GM19372 (cell line): ENCODE data around the gene PALB2.
A peak's percentile ranks its signal among the peaks of the same experiment; 100 is the strongest.

Experiments
- ATAC-seq: cut with Tn5 transposase; IDR thresholded peaks from one replicate; pipeline ENCODE4 v1.9.1; 2021; ENCODE audit warnings: mild to moderate bottlenecking, low read depth, moderate library complexity; ENCODE audit not compliant: unreplicated experiment

The PALB2 gene

DNA sequence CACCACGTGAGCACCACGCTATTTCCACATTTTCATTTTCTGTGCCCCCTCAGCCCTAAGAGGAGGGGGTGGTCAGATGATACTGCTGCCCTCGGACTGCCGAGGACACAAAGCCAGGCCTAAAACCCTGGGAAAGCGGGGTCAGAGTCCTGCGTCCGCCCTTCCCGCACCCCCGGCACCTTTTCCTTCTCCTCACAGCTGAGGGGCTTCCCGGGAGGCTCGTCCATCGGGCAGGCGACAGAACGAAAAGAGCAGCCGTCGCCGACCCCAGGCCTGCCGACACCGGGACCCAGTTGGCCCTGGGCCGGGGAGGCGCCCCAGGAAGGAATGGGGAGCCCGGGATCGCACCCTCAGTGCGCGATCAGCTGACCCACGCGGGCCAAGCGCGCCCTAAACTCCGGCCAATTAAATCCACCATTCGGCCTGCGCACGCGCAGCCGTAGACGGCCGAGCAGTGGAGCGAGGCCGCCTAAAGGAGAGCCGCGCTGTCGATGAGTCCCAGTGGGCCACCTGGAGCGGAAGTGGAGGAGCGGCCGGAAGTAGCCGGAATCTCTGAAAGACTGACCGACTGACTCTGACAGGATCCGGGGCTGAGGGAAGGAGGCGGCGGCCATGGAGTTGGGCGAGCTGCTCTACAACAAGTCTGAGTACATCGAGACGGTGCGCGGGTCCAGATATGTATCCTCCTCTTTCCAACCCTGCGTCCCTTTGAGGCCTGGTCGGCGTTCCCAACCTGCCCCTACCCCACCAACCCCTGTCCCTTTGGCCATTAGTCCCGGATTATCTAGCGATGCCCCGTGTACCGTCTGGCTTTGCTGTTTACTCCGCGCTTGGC lies at the start of gene PALB2, which contains the start of gene DCTN5:
PALB2 (minus strand) TSS at position 380 of the 835 bp plus-strand sequence; CDS start at position 227, 153 bp downstream.
DCTN5 (plus strand) TSS at position 536 of the 835 bp plus-strand sequence; CDS start at position 613, 77 bp downstream.
- peak; percentile 98 for ATAC-seq

DNA sequence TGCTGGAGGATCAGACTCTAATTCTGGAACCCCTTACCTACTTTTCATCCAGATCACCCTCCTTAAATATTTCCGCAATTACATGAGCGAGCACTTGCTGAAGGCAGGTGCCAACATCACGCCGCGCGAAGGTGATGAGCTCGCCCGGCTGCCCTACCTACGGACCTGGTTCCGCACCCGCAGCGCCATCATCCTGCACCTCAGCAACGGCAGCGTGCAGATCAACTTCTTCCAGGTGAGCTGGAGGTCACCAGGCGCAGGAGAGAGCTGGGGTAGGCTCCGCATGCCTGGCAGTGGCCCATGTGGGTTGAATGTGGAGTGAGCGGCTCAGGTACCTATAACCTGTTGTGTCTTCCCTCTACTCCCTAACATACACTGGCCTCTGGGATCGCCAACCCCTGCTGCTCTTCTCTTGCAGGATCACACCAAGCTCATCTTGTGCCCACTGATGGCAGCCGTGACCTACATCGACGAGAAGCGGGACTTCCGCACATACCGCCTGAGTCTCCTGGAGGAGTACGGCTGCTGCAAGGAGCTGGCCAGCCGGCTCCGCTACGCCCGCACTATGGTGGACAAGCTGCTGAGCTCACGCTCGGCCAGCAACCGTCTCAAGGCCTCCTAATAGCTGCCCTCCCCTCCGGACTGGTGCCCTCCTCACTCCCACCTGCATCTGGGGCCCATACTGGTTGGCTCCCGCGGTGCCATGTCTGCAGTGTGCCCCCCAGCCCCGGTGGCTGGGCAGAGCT lies 48.5 kb upstream of the PALB2 start:
- ATAC-seq = no peak

DNA sequence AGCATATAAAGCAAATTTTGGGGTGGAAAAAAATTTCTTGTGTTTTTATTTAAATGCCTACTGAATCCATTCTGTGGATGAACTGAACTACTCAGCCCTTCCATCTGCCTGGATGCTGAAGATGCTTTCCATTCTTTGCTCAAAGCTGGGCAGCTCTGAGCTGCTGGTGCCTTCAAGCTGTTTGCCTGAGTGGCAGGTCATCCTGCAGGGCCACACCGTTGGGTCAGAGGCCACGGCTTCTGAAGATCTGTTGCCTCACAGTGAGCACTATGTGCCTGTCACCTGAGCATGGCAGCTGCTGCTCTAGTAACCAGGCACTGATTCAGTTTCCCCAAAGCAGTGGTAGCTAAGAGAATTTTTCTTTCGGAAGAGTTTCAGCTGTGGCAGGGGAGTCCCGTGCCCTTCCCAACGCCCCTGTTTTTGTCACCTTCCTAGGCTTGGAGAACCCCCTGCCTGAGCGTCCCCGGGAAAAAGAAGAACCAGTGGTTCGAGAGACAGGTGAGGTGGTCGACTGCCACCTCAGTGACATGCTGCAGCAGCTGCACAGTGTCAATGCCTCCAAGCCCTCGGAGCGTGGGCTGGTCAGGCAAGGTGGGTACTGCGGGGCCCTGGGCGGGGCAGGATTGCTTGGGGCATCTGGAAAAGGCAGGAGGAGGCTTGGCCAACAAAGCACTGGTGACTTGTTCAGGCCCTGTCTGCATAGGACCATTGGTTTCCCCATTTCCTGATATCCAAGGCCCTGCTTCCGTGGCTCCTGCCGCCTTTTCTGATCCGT lies 46.1 kb upstream of the PALB2 start:
- no peak for ATAC-seq

DNA sequence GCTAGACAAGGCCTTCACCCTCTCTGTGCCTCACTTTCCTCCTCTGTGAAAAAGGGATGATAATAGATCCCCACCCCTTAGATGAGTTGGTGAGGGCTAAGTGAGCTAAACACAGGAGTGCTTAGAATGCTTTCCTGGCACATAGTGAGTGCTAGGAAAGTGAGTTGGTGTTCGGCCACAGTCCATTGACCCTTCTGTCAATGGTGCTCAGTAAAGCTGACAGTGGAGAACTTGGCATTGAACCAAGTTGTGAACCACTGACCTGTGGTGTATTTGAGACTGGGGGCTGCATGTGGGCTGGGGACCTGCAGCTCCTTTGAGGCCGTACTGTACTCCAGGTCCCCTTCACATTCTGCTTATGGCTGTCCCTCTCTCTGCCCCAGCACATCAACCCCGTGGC lies 42.4 kb upstream of the PALB2 start:
- no peak for ATAC-seq

DNA sequence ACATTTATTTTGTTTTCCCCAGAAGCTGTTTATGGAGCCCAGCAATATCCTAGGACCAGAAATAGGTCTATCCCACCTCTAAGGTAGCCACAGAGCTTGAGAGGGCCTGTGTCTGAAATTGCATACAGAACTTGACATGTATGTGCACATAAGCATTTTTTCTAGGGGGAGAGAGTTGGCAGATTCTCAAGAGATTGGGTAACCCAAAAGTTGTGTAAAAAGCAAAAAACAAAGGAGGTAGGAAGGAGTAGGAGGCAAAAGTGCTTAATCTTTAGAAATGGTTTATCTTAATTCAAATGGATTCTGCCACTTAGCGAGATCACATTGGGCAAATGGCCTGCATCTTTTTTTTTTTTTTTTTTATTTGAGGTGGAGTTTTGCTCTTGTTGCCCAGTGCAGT lies 41.1 kb upstream of the PALB2 start:
- no peak for ATAC-seq

DNA sequence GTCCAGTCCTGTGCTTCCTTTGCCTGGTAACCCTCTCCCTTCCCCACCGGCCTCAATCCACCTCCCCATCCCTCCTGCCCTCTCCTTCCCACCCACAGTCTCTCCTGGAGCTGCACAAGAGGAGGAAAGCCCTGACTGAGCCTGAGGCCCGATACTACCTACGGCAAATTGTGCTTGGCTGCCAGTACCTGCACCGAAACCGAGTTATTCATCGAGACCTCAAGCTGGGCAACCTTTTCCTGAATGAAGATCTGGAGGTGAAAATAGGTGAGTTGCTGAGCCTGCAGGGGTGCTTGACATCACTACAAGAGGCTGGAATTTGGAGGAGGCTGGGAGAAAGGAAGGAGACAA lies 38.9 kb upstream of the PALB2 start:
- ATAC-seq = no peak

DNA sequence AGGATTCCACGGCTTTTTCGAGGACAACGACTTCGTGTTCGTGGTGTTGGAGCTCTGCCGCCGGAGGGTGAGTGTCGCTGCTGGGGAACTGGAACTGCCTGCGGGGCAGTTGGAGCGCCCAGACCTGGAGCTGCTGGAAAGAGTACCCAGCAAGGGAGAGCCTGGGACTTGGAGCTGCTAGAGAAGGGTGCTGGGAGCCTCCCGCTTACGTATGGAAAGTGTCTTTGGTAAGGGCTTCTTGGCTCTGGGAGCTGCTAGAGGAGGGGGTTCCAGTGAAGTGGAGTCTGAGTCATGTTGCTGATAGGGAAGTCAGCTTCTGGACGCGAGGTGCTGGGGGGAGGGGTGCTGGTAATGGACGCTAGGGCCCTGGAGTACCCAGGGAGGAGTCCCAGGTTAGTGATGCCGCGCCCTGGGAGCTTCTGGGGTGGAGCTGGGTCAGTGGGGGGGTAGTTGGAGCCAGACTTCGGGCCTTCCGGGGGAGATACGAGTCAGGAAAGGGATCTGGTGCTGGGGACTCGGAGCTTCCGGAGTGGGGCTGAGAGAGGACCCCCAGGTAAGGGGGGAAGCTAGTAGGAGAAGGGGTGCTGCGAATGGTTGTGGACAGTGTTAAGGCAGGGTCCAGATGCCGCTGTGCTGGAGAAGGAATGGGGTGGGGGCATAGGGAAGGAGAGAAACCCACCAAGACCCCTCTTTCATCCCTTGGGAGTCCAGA lies 38.3 kb upstream of the PALB2 start:
- peak; percentile 12 for ATAC-seq

DNA sequence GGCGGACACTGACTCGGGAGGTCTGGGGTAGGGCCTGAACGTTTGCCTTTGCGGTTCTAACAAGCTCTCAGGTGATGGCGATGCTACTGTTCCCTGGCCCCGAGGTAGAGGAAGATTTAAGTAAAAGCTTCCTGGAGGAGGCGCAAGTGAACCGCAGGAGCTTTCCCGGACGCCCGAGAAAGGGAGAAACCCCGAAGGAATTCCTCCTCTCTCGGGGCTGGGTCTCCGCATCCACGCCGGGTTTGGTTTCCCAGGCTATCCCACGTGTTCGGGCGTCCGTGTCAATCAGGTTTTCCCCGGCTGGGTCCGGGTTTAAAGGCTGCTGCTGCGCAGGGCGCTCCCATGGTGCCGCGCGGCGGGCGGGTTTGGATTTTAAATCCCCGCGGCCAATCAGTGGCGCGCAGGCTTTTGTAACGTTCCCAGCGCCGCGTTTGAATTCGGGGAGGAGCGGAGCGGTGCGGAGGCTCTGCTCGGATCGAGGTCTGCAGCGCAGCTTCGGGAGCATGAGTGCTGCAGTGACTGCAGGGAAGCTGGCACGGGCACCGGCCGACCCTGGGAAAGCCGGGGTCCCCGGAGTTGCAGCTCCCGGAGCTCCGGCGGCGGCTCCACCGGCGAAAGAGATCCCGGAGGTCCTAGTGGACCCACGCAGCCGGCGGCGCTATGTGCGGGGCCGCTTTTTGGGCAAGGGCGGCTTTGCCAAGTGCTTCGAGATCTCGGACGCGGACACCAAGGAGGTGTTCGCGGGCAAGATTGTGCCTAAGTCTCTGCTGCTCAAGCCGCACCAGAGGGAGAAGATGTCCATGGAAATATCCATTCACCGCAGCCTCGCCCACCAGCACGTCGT lies 37.5 kb upstream of the PALB2 start, which contains the start of gene PLK1:
PLK1 (plus strand) TSS at position 460 of the 844 bp plus-strand sequence; CDS start at position 504, 44 bp downstream.
- peak; percentile 83 for ATAC-seq

DNA sequence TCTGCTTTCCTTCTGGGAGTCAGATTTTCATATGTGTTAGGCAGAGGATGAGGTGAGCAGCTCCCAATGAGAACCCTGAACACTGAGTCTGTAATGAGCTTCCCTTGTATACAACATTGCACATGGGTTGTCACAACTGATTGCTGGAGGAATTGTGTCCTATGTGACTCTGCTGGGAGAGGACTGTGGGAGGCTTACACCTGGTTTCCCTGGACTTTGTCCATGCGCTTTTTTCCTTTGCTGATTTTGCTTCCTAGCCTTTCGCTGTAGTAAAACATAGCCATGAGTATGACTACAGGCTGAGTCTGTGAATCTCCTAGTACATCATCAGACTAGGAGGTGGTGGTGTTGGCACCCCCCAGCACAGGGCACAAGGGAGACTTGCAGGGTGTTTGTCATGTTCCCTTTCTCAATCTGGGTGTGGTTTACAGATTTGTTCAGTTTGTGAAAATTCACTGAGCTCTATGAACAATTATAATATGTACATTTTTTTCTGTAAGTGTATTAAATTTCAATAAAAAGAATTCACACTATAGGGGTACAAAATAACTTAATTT lies 35.9 kb upstream of the PALB2 start:
- no peak for ATAC-seq

DNA sequence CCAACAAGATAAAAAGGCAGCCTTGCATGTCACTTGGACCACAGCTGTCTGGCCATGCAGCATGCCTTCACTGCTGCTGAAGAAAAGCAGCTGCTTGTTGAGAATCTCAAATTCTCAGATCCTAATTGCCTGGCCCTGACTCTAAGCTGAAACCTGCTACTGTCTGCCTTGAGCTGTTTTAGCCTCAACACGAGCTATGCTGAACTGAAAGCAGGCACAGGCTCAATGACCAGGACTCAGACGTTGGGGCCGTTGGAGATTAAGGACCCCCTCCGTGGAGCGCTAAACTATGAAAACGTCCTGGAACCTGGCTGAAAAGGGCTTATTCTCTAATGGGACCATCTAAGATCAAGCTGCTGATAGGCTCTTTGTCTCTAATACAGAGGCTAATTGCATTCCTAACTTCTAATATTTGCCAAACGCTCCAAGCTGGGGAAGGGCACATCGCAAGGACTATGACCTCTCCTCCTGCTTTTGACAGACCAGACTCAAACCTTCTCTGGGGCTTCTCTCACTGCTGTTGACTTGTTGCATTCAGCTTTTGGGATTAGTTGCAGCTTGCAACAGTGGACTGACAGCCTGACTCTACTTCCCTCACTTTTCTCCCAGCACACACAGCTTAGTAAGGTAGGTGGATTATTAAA lies 33.0 kb upstream of the PALB2 start:
- no peak for ATAC-seq

DNA sequence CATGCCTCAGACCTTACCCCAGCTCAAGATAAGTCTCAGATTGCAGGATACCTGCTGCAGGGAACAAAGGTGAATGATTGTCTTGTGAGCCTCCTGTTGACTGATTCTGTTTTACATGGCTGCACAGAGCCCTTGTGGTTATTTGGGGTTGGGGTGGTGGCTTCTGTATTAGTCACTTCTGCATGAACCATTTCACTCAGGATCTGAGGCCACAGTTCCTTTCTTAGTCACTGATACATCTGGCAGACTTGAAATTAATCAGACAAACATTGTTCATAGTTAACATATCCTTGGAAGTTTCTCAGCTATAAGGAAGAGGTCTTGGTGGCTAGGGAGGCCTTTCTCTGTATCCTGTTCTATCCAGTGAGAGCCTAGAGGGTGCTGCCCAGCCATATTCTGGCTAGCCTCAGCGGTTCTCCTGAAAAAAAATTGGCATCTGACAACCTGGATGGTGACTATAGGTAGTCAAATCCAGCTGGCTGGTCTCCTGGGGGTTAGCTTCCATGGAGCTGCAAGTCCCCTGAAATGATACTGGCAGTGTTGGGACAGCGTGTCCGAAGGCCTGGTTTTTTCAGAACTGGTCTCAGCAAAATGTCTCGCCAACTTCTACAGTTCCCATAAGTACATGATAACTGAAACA lies 29.1 kb upstream of the PALB2 start:
- ATAC-seq = peak; percentile 88

DNA sequence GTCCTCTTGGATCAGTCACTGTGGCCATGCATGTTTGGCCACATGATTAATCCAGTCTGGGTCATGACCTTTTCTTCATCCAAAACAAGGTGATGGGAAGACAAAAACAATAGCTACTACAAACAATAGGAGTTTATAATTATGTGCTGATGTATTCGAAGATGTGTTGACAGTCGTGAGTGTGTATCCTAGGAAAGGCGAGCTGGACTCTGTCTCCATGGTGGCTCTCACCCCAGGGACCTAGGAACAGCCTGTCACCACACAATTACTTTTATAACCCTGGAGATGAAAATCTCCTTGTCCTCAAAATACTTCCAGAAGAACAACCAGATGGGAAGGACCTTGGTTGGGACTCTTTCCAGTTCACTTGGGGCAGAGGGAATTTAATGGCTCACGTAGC lies 27.8 kb upstream of the PALB2 start:
- ATAC-seq = no peak

DNA sequence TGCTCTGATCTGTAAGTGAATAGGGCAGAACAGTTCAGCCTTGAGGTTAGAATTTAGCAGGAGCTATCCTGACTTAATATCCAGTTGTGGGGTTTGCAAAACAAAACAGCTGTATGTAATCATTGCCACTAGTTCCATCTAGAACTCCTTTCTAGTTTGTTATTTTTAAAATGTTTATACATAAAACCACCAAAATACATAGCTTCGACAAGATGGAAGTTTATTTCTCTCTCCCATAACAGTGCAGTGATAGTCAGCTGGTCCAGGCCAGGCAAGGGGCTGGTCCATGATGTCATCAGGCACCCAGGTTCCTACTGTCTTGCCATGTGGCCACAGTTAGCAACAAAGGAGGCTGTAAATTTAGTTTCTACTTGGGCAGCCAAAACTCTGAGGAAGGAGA lies 27.1 kb upstream of the PALB2 start:
- no peak for ATAC-seq

DNA sequence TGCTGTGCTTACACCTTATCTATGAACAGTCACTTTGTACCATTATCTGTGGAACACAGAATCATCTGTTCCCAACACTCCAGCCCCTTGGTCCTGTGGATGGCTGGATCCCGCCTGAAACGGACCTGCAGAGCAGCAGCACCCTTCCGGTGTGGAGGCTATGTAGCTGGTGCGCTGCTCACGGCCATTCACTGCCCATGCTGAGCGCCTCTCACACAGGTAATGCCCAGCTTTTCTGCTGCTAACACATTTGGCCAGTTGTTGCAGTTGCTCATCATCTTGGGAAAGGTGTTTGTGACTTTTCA lies 26.2 kb upstream of the PALB2 start:
- no peak for ATAC-seq

DNA sequence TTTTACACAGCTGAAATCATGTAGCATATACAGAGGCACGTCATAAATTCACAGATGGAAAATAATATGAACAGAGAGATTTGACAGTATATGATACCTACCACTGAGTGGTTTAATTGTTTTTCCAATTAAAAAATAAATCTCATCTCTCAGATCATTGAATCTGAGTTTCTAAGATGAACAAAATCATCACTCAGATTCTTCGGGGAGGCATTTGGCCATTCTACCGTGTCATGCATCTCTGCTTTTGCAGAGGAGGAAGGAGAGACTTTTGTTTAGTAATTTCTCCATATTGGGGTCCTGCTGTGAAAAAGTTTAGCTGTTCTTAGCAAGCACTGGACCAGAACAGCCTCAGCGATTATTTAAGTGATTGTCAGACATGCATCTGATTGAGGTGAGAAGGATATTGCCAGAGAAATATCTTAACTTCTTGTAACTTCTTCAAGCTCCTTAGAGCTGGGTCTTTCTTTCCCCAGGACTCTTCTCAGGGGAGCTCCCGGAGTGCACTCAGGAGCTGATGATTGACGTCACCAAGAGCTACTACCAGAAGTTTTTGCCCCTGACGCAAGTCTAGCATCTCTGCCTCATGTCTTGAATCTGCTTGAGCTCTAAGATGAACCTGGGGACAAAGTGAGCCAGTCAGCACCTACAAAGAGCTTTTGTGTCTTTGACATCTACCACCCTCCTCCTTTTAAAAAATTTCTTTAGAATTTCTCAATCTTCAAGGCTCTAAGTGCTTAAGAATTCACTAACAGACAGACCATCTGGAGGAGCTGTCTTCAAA lies 25.7 kb upstream of the PALB2 start:
- ATAC-seq = no peak

DNA sequence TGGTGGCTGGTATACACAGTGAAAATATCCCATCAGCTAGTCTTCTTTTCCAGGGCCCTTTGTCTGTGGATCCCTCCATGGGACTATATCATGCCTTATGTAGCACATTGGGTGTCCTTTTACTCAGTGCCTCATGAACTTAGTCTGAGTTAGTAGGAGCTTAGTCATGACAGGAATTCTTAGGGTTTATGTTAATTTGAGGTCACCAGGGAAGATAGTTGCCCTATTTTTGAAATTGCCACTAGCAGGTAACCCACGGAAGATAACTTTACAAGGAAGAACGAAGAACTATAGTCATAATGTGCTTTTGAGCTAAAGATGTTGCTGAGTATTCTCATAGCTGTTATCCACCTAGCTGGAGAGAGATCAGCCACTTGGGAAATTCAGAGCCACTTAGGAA lies 22.8 kb upstream of the PALB2 start:
- ATAC-seq = no peak

DNA sequence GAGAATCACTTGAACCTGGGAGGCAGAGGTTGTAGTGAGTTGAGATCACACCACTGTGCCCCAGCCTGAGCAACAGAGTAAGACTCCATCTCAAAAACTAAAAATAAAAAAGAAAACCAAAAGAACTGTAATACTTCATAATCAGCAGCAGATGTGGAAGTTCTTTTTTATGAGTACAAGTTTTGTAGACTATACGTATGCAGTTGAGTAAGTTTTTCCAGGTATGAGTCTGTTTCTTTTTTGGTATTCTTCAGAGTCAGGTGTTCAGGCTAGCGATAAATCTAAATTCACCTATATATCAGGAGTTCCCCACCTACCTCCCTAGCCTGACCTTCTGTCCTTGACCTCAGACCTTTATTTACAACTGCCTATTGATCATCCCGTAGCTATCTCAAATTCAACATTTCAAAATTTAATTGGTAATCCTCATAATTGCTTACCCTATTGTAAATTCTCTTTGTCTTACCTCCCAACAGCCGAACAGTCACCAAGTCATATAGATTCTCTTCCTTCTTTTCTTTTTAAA lies 10.9 kb upstream of the PALB2 start:
- no peak for ATAC-seq
